Measurements from ENCODE around the gene AKT3.

Gene AKT3

DNA sequence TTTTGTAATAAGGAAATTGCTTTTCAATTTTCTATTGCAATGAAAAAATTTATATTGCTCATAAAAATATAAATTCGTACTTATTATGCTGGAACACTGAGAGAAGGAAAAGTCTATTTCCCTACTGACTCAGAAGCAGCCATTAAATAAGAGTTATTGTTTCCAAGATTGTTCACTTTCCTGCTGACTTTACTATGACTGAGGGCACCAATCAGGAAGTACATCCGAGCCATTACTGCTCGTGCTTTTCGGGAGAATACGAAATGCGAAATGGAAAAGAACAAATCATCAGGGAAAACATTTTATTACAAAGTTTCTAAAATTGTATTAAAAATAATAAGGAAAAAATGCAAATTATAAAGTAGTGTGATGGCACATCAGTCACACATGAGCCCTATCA, 204.8 kb downstream of the AKT3 start:
- no peaks in the 10 kb centered on the region for H3K4me1 ChIP-seq (ENCODE audit: control insufficient read depth in 1 of 2, insufficient read depth in 2 of 2, low read length in 2 of 2)
- H3K27me3 ChIP-seq (ENCODE audit: control insufficient read depth in 1 of 2, insufficient read depth in 2 of 2, low read length in 2 of 2), result no peaks in the 10 kb centered on the region
- no peak overlapping the region for H3K9ac ChIP-seq (ENCODE audit: low read depth in 1 of 2, low read length in 2 of 2)
- no peaks in the 10 kb centered on the region for H3K36me3 ChIP-seq (ENCODE audit: control insufficient read depth in 1 of 2, insufficient read depth in 2 of 2, low read length in 2 of 2)
- no peaks in the 10 kb centered on the region for H3K9me3 ChIP-seq (ENCODE audit: control insufficient read depth in 1 of 2, low read length in 2 of 2)
- no peak overlapping the region for H3K4me3 ChIP-seq (ENCODE audit: low read depth in 1 of 2, low read length in 2 of 2)
- H3K27ac ChIP-seq (ENCODE audit: low read depth, low read length), result no peak overlapping the region

GRCh38 chr1:243642936-243643335, 207.1 kb downstream of the AKT3 start:
- no peaks in the 10 kb centered on the region for H3K27me3 ChIP-seq (ENCODE audit: control insufficient read depth in 1 of 2, insufficient read depth in 2 of 2, low read length in 2 of 2)
- H3K4me1 ChIP-seq (ENCODE audit: control insufficient read depth in 1 of 2, insufficient read depth in 2 of 2, low read length in 2 of 2), result no peaks in the 10 kb centered on the region
- no peaks in the 10 kb centered on the region for H3K36me3 ChIP-seq (ENCODE audit: control insufficient read depth in 1 of 2, insufficient read depth in 2 of 2, low read length in 2 of 2)
- H3K27ac ChIP-seq (ENCODE audit: low read depth, low read length), result no peak overlapping the region
- no peaks in the 10 kb centered on the region for H3K9me3 ChIP-seq (ENCODE audit: control insufficient read depth in 1 of 2, low read length in 2 of 2)
- no peak overlapping the region for H3K9ac ChIP-seq (ENCODE audit: low read depth in 1 of 2, low read length in 2 of 2)
- no peak overlapping the region for H3K4me3 ChIP-seq (ENCODE audit: low read depth in 1 of 2, low read length in 2 of 2)

GRCh38 chr1:243639027-243639658, 210.9 kb downstream of the AKT3 start:
- no peak overlapping the region for H3K9ac ChIP-seq (ENCODE audit: low read depth in 1 of 2, low read length in 2 of 2)
- no peak overlapping the region for H3K4me3 ChIP-seq (ENCODE audit: low read depth in 1 of 2, low read length in 2 of 2)
- H3K9me3 ChIP-seq (ENCODE audit: control insufficient read depth in 1 of 2, low read length in 2 of 2), result no peaks in the 10 kb centered on the region
- no peaks in the 10 kb centered on the region for H3K36me3 ChIP-seq (ENCODE audit: control insufficient read depth in 1 of 2, insufficient read depth in 2 of 2, low read length in 2 of 2)
- H3K4me1 ChIP-seq (ENCODE audit: control insufficient read depth in 1 of 2, insufficient read depth in 2 of 2, low read length in 2 of 2), result no peaks in the 10 kb centered on the region
- H3K27me3 ChIP-seq (ENCODE audit: control insufficient read depth in 1 of 2, insufficient read depth in 2 of 2, low read length in 2 of 2), result no peaks in the 10 kb centered on the region
- no peak overlapping the region for H3K27ac ChIP-seq (ENCODE audit: low read depth, low read length)

- no peaks in the 10 kb centered on the region for H3K9me3 ChIP-seq (ENCODE audit: control insufficient read depth in 1 of 2, low read length in 2 of 2)
- no peak overlapping the region for H3K27ac ChIP-seq (ENCODE audit: low read depth, low read length)
- H3K4me1 ChIP-seq (ENCODE audit: control insufficient read depth in 1 of 2, insufficient read depth in 2 of 2, low read length in 2 of 2), result no peaks in the 10 kb centered on the region
- H3K4me3 ChIP-seq (ENCODE audit: low read depth in 1 of 2, low read length in 2 of 2), result no peak overlapping the region
- no peaks in the 10 kb centered on the region for H3K27me3 ChIP-seq (ENCODE audit: control insufficient read depth in 1 of 2, insufficient read depth in 2 of 2, low read length in 2 of 2)
- H3K36me3 ChIP-seq (ENCODE audit: control insufficient read depth in 1 of 2, insufficient read depth in 2 of 2, low read length in 2 of 2), result no peaks in the 10 kb centered on the region
- H3K9ac ChIP-seq (ENCODE audit: low read depth in 1 of 2, low read length in 2 of 2), result no peak overlapping the region
Measured at GRCh38 chr1:243638186-243638585, 211.9 kb downstream of the AKT3 start.

GRCh38 chr1:243628476-243628907, 221.6 kb downstream of the AKT3 start:
- no peak overlapping the region for H3K9ac ChIP-seq (ENCODE audit: low read depth in 1 of 2, low read length in 2 of 2)
- no peaks in the 10 kb centered on the region for H3K27me3 ChIP-seq (ENCODE audit: control insufficient read depth in 1 of 2, insufficient read depth in 2 of 2, low read length in 2 of 2)
- no peaks in the 10 kb centered on the region for H3K36me3 ChIP-seq (ENCODE audit: control insufficient read depth in 1 of 2, insufficient read depth in 2 of 2, low read length in 2 of 2)
- H3K4me3 ChIP-seq (ENCODE audit: low read depth in 1 of 2, low read length in 2 of 2), result no peak overlapping the region
- no peaks in the 10 kb centered on the region for H3K9me3 ChIP-seq (ENCODE audit: control insufficient read depth in 1 of 2, low read length in 2 of 2)
- no peak overlapping the region for H3K27ac ChIP-seq (ENCODE audit: low read depth, low read length)
- no peaks in the 10 kb centered on the region for H3K4me1 ChIP-seq (ENCODE audit: control insufficient read depth in 1 of 2, insufficient read depth in 2 of 2, low read length in 2 of 2)

DNA sequence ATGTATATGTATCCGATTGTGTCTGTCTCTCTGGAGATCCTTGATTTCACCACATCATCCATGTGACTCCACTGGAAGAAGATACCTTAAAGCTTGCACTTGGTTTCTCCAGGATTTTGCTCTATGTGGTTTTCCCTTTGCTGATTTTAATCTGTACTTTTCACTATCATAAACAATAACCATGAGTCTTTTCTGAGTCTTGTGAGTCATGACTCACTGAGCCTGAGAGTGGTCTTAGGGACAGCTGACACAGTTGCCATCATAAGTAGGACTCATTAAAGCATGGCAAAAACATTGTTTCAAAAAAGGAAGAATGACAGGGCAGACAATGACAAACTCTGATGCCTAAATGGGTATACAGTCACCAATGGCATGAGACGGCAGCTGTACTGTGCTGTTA, 226.2 kb downstream of the AKT3 start:
- no peak overlapping the region for H3K27ac ChIP-seq (ENCODE audit: low read depth, low read length)
- H3K36me3 ChIP-seq (ENCODE audit: control insufficient read depth in 1 of 2, insufficient read depth in 2 of 2, low read length in 2 of 2), result no peaks in the 10 kb centered on the region
- no peaks in the 10 kb centered on the region for H3K9me3 ChIP-seq (ENCODE audit: control insufficient read depth in 1 of 2, low read length in 2 of 2)
- H3K4me3 ChIP-seq (ENCODE audit: low read depth in 1 of 2, low read length in 2 of 2), result no peak overlapping the region
- H3K9ac ChIP-seq (ENCODE audit: low read depth in 1 of 2, low read length in 2 of 2), result no peak overlapping the region
- no peaks in the 10 kb centered on the region for H3K4me1 ChIP-seq (ENCODE audit: control insufficient read depth in 1 of 2, insufficient read depth in 2 of 2, low read length in 2 of 2)
- H3K27me3 ChIP-seq (ENCODE audit: control insufficient read depth in 1 of 2, insufficient read depth in 2 of 2, low read length in 2 of 2), result no peaks in the 10 kb centered on the region

- H3K4me3 ChIP-seq (ENCODE audit: low read depth in 1 of 2, low read length in 2 of 2), result no peak overlapping the region
- H3K36me3 ChIP-seq (ENCODE audit: control insufficient read depth in 1 of 2, insufficient read depth in 2 of 2, low read length in 2 of 2), result no peaks in the 10 kb centered on the region
- no peaks in the 10 kb centered on the region for H3K9me3 ChIP-seq (ENCODE audit: control insufficient read depth in 1 of 2, low read length in 2 of 2)
- no peaks in the 10 kb centered on the region for H3K27me3 ChIP-seq (ENCODE audit: control insufficient read depth in 1 of 2, insufficient read depth in 2 of 2, low read length in 2 of 2)
- no peak overlapping the region for H3K9ac ChIP-seq (ENCODE audit: low read depth in 1 of 2, low read length in 2 of 2)
- H3K27ac ChIP-seq (ENCODE audit: low read depth, low read length), result no peak overlapping the region
- H3K4me1 ChIP-seq (ENCODE audit: control insufficient read depth in 1 of 2, insufficient read depth in 2 of 2, low read length in 2 of 2), result no peaks in the 10 kb centered on the region
Measured at GRCh38 chr1:243621973-243622372, 228.1 kb downstream of the AKT3 start.

DNA sequence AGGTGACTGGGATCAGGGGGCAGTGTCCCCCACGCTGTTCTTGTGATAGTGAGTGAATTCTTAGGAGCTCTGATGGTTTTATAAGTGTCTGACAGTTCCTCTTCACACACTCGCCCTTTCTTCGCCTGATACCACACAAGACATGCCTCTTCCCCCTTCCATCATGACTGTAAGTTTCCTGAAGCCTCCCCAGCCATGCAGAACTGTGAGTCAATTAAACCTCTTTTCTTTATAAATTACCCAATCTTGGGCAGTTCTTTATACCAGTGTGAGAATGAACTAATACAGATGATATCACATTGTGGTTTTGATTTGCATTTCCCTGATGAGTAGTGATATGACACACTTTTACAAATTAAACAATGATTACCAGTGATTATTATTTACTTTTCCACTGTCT, 229.9 kb downstream of the AKT3 start:
- Histone ChIP-seq H3K4me1 (ENCODE audit: control insufficient read depth in 1 of 2, insufficient read depth in 2 of 2, low read length in 2 of 2) (no peaks in the 10 kb centered on the region), H3K27me3 (ENCODE audit: control insufficient read depth in 1 of 2, insufficient read depth in 2 of 2, low read length in 2 of 2) (no peaks in the 10 kb centered on the region), H3K36me3 (ENCODE audit: control insufficient read depth in 1 of 2, insufficient read depth in 2 of 2, low read length in 2 of 2) (no peaks in the 10 kb centered on the region), H3K9me3 (ENCODE audit: control insufficient read depth in 1 of 2, low read length in 2 of 2) (no peaks in the 10 kb centered on the region), H3K27ac (ENCODE audit: low read depth, low read length) (no peak overlapping the region), H3K4me3 (ENCODE audit: low read depth in 1 of 2, low read length in 2 of 2) (no peak overlapping the region), H3K9ac (ENCODE audit: low read depth in 1 of 2, low read length in 2 of 2) (no peak overlapping the region)

DNA sequence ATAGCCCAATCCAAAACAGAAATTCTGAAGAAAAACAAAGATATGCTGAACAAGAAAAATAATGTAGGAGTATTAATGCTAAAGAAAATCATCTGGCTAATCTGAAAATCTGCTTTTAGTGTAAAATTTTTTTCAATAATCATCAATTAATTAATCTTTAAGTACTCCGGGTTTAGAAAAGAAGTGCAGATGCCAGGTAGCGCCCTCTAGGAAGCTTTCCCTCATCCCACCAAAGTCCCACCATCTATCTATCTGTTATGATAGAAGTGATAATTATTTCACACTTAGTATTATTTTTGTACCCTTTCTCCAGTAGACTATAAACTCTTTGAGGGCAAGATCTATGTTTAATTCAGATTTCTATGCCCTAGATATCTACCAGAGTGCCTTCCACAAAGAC, 240.3 kb downstream of the AKT3 start:
- Histone ChIP-seq H3K27me3 (ENCODE audit: control insufficient read depth in 1 of 2, insufficient read depth in 2 of 2, low read length in 2 of 2) (no peaks in the 10 kb centered on the region), H3K9me3 (ENCODE audit: control insufficient read depth in 1 of 2, low read length in 2 of 2) (no peaks in the 10 kb centered on the region), H3K36me3 (ENCODE audit: control insufficient read depth in 1 of 2, insufficient read depth in 2 of 2, low read length in 2 of 2) (no peaks in the 10 kb centered on the region), H3K27ac (ENCODE audit: low read depth, low read length) (no peak overlapping the region), H3K4me1 (ENCODE audit: control insufficient read depth in 1 of 2, insufficient read depth in 2 of 2, low read length in 2 of 2) (no peaks in the 10 kb centered on the region), H3K9ac (ENCODE audit: low read depth in 1 of 2, low read length in 2 of 2) (no peak overlapping the region), H3K4me3 (ENCODE audit: low read depth in 1 of 2, low read length in 2 of 2) (no peak overlapping the region)

- H3K27me3 ChIP-seq (ENCODE audit: control insufficient read depth in 1 of 2, insufficient read depth in 2 of 2, low read length in 2 of 2), result no peaks in the 10 kb centered on the region
- no peaks in the 10 kb centered on the region for H3K4me1 ChIP-seq (ENCODE audit: control insufficient read depth in 1 of 2, insufficient read depth in 2 of 2, low read length in 2 of 2)
- no peak overlapping the region for H3K27ac ChIP-seq (ENCODE audit: low read depth, low read length)
- H3K9ac ChIP-seq (ENCODE audit: low read depth in 1 of 2, low read length in 2 of 2), result no peak overlapping the region
- peaks cover 3% of the 10 kb centered on the region in 2 donors for H3K9me3 ChIP-seq (ENCODE audit: control insufficient read depth in 1 of 2, low read length in 2 of 2)
- no peak overlapping the region for H3K4me3 ChIP-seq (ENCODE audit: low read depth in 1 of 2, low read length in 2 of 2)
- H3K36me3 ChIP-seq (ENCODE audit: control insufficient read depth in 1 of 2, insufficient read depth in 2 of 2, low read length in 2 of 2), result no peaks in the 10 kb centered on the region
Measured at GRCh38 chr1:243605604-243606003, 244.4 kb downstream of the AKT3 start.

GRCh38 chr1:243601720-243602119, 248.3 kb downstream of the AKT3 start:
- Histone ChIP-seq H3K9me3 (ENCODE audit: control insufficient read depth in 1 of 2, low read length in 2 of 2) (peaks cover 3% of the 10 kb centered on the region in 2 donors), H3K27me3 (ENCODE audit: control insufficient read depth in 1 of 2, insufficient read depth in 2 of 2, low read length in 2 of 2) (no peaks in the 10 kb centered on the region), H3K9ac (ENCODE audit: low read depth in 1 of 2, low read length in 2 of 2) (no peak overlapping the region), H3K4me3 (ENCODE audit: low read depth in 1 of 2, low read length in 2 of 2) (no peak overlapping the region), H3K27ac (ENCODE audit: low read depth, low read length) (no peak overlapping the region), H3K4me1 (ENCODE audit: control insufficient read depth in 1 of 2, insufficient read depth in 2 of 2, low read length in 2 of 2) (no peaks in the 10 kb centered on the region), H3K36me3 (ENCODE audit: control insufficient read depth in 1 of 2, insufficient read depth in 2 of 2, low read length in 2 of 2) (no peaks in the 10 kb centered on the region)
